Measurements from ENCODE around the gene ADAMTS8. TPM values are rescaled to one million over a fixed set of nuclear protein-coding genes. Genes with fewer than 3 reads are reported as not detected.

ADAMTS8 gene
- total RNA-seq, 1 donor from 2014 or later: not detected

DNA sequence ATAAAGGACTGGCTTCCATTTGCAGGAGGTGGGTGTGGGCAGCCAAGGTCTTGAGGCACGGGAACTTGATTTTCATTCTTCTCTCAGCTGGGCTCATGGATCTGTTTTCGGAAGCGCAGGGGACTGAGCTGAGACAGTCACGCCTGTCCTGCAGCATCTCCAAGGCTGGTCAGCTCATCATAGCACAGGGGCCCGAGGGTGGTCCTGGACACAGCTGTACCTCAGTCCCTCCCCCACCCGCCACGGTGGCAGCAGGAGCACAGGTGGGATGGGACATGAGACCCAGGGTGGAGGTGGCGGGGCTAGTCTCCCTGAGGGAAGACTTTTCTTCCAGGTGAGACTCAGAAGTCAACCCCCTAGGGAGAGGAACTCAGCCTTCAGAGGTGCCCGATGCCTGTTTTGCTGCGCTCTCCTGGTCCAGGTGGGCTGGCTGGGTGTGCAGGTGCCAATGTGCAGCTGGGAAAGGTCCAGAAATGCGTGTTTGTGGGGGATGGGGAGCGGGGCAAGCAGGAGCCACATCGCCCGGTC is 3.7 kb downstream of the ADAMTS8 start:
- peaks cover 21% of the 10 kb centered on the region for H4K20me1 ChIP-seq (ENCODE audit: low read depth)
- no peaks in the 10 kb centered on the region for H3K79me2 ChIP-seq (ENCODE audit: low read depth)
- H3K4me1 ChIP-seq: peaks cover 11% of the 10 kb centered on the region
- no peaks in the 10 kb centered on the region for H3K9me3 ChIP-seq (ENCODE audit: low read depth)
- no peak overlapping the region for H2AFZ ChIP-seq (replicated peaks)
- peaks cover 26% of the 10 kb centered on the region for H3K4me1 Mint-ChIP-seq
- H3K4me3 Mint-ChIP-seq: no peak overlapping the region
- no peaks in the 10 kb centered on the region for H3K9me3 Mint-ChIP-seq
- no peaks in the 10 kb centered on the region for H3K36me3 Mint-ChIP-seq
- no peaks in the 10 kb centered on the region for H3K36me3 ChIP-seq
- no peak overlapping the region for H3K4me2 ChIP-seq
- peaks cover 57% of the 10 kb centered on the region for H3K27me3 ChIP-seq
- H3K27ac ChIP-seq: no peak overlapping the region
- no peak overlapping the region for H3K27ac Mint-ChIP-seq
- TF ChIP-seq, protein P1, sequence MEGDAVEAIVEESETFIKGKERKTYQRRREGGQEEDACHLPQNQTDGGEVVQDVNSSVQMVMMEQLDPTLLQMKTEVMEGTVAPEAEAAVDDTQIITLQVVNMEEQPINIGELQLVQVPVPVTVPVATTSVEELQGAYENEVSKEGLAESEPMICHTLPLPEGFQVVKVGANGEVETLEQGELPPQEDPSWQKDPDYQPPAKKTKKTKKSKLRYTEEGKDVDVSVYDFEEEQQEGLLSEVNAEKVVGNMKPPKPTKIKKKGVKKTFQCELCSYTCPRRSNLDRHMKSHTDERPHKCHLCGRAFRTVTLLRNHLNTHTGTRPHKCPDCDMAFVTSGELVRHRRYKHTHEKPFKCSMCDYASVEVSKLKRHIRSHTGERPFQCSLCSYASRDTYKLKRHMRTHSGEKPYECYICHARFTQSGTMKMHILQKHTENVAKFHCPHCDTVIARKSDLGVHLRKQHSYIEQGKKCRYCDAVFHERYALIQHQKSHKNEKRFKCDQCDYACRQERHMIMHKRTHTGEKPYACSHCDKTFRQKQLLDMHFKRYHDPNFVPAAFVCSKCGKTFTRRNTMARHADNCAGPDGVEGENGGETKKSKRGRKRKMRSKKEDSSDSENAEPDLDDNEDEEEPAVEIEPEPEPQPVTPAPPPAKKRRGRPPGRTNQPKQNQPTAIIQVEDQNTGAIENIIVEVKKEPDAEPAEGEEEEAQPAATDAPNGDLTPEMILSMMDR (IDR thresholded peaks at IDR 0.05): no peak
- TF ChIP-seq EZH2 (IDR thresholded peaks at IDR 0.05): no peak
- no peak for TF ChIP-seq EZH2phosphoT487 (IDR thresholded peaks at IDR 0.05)
- peaks cover 39% of the 10 kb centered on the region for H3K27me3 Mint-ChIP-seq (ENCODE audit: insufficient read depth, low read depth)
- no peak overlapping the region for H3K9ac ChIP-seq
- H3K4me3 ChIP-seq: no peak overlapping the region
- peaks cover 7% of the 10 kb centered on the region for H3F3A ChIP-seq (ENCODE audit: low read depth)
- no peak for DNase-seq (ENCODE audit: low spot score)

DNA sequence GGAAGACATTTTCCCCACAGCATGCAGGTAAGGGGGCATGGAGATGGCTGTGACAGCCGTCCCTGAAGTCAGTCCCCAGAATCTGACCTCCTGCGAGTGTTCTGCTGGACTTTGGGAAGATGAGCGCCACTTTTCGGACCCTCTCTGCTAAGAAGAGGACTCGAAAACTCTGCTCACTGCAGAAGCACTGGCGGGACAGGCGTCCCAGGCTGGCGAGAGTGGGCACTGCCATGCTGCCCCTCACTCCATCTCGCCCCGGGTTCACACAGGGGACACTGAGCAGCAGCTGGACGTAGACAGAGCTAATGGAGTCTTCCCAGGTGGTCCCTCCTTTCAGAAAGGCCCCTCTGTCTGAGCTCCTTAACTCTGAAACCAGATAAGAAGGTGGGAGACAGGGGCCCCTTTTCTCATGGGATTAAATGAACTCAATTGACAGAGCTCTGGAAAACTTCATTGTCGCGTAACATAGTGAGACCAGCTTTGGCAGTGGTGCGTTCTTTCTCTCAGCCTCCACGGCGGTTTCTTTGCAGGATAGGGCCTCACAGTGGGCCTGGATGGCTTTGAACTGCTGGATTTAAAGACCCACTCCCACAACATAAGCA is 4.8 kb downstream of the ADAMTS8 start:
- Histone ChIP-seq H3K79me2 (ENCODE audit: low read depth) (no peaks in the 10 kb centered on the region), H2AFZ (replicated peaks) (no peak overlapping the region), H3K27ac (no peak overlapping the region), H3K4me2 (no peak overlapping the region), H3K36me3 (no peaks in the 10 kb centered on the region), H3K9ac (no peak overlapping the region), H3K4me3 (no peak overlapping the region), H4K20me1 (ENCODE audit: low read depth) (peaks cover 10% of the 10 kb centered on the region), H3F3A (ENCODE audit: low read depth) (peaks cover under 1% of the 10 kb centered on the region), H3K9me3 (ENCODE audit: low read depth) (no peaks in the 10 kb centered on the region), H3K27me3 (peaks cover 47% of the 10 kb centered on the region), H3K4me1 (peaks cover 11% of the 10 kb centered on the region)
- H3K27ac Mint-ChIP-seq: no peak overlapping the region
- no peaks in the 10 kb centered on the region for H3K9me3 Mint-ChIP-seq
- no peaks in the 10 kb centered on the region for H3K36me3 Mint-ChIP-seq
- TF ChIP-seq EZH2phosphoT487 (IDR thresholded peaks at IDR 0.05): no peak
- TF ChIP-seq, protein P1 (IDR thresholded peaks at IDR 0.05): no peak
- no peak for TF ChIP-seq EZH2 (IDR thresholded peaks at IDR 0.05)
- no peak overlapping the region for H3K4me3 Mint-ChIP-seq
- DNase-seq (ENCODE audit: low spot score): peak; percentile 52
- peaks cover 32% of the 10 kb centered on the region for H3K27me3 Mint-ChIP-seq (ENCODE audit: insufficient read depth, low read depth)
- H3K4me1 Mint-ChIP-seq: peaks cover 27% of the 10 kb centered on the region

DNA sequence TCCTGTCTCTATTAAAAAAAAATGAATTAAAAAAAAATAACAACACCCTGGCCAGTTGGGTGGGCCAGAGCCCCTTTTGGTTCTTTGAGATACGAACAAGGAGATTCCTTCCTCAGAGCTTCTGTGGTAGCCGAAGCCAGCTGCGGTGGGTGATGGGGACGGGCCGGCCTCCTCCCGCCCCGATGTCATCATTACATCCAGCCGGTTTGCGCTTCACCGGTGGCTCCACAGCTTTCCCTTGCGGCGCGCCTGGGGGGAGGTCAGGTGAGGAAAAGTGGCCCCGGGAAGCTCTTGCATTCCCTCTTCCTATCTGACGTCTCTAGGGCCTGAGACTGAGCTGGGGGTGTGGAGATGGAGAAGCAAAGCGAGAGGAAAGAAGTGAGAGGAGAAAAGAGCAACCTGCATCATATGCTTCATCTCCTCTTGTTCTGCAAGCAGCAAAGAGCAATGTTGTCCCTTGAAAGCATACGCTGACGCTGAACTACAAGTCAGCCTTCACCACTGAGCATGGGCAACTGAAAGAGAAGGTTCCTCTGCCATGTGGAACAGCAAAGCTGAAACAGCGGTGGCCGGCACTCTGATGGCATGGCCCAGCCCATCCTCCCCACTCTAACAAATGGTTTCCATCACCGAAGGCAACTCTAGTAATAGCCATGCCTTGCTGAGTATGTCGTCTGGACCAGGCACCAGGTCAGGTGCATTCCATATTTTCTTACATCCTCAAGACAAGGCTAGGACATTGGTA is 6.0 kb downstream of the ADAMTS8 start:
- Histone ChIP-seq H3K9ac (no peak overlapping the region), H3K27ac (no peak overlapping the region), H4K20me1 (ENCODE audit: low read depth) (peaks cover 10% of the 10 kb centered on the region), H3K4me1 (peaks cover 7% of the 10 kb centered on the region), H3F3A (ENCODE audit: low read depth) (no peaks in the 10 kb centered on the region), H3K27me3 (peaks cover 35% of the 10 kb centered on the region), H3K36me3 (no peaks in the 10 kb centered on the region), H3K4me2 (no peak overlapping the region), H3K9me3 (ENCODE audit: low read depth) (no peaks in the 10 kb centered on the region), H3K79me2 (ENCODE audit: low read depth) (no peaks in the 10 kb centered on the region), H2AFZ (replicated peaks) (no peak overlapping the region), H3K4me3 (no peak overlapping the region)
- Mint-ChIP-seq H3K27ac (no peak overlapping the region), H3K4me3 (no peak overlapping the region), H3K9me3 (no peaks in the 10 kb centered on the region), H3K4me1 (peaks cover 29% of the 10 kb centered on the region), H3K27me3 (ENCODE audit: insufficient read depth, low read depth) (peaks cover 30% of the 10 kb centered on the region), H3K36me3 (no peaks in the 10 kb centered on the region)
- no peak for DNase-seq (ENCODE audit: low spot score)
- TF ChIP-seq, protein P1 (IDR thresholded peaks at IDR 0.05): no peak
- TF ChIP-seq EZH2phosphoT487 (IDR thresholded peaks at IDR 0.05): no peak
- no peak for TF ChIP-seq EZH2 (IDR thresholded peaks at IDR 0.05)
